Left lobe of liver (tissue), 2 donors: Measurements from ENCODE around the gene CYTH1. TPM values are rescaled to one million over a fixed set of nuclear protein-coding genes. Genes with fewer than 3 reads are reported as not detected.

Experiments
- ATAC-seq: fragments of 200-7000 bp; cut with Tn5 transposase; one replicate; pipeline ENCODE4 v1.9.1; 2020; ENCODE audit warnings: mild to moderate bottlenecking, moderate library complexity
- DNase-seq: peaks from one replicate; pipeline ENCODE4 v3.0.0-alpha.2; 2020; ENCODE audit warnings: low spot score
- total RNA-seq: library from RNA; stranded (reverse); gene quantifications from one replicate; pipeline ENCODE4 v1.2.1, GENCODE V29; 2021
- donor health status: DM: no; HTN: no; CAD: no; lungs with moderate emphysema.
- donor health status: DM: no; HTN: yes; CAD: no.

The CYTH1 gene, protein sequence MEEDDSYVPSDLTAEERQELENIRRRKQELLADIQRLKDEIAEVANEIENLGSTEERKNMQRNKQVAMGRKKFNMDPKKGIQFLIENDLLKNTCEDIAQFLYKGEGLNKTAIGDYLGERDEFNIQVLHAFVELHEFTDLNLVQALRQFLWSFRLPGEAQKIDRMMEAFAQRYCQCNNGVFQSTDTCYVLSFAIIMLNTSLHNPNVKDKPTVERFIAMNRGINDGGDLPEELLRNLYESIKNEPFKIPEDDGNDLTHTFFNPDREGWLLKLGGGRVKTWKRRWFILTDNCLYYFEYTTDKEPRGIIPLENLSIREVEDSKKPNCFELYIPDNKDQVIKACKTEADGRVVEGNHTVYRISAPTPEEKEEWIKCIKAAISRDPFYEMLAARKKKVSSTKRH
- total RNA-seq = 32.1 TPM

DNA sequence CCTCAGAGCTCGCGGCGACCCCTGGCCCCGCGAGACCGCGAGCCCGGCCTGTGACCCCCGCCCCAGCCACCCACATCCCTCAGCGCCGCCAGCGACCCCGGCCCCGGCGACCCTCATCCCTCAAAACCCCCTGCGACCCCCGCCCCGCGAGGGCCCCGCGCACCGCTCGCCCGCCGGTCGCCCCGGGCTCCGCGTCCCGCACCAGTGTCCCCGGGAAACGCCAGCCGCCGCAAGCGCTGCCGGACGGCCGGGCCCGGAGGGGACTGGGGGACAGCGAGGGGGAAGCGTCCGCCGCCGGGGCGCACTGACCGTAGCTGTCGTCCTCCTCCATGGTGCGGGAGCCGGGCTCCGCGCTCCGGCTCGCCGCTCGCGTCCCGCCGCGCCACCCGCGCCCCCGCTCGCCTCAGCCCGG is at the start of gene CYTH1:
TSS of gene CYTH1 (minus strand) at position 381 of the 412 bp plus-strand sequence. CDS start at position 331, 50 bp downstream.
- DNase-seq = peak; percentile 67
- peak; percentile 3 for ATAC-seq

DNA sequence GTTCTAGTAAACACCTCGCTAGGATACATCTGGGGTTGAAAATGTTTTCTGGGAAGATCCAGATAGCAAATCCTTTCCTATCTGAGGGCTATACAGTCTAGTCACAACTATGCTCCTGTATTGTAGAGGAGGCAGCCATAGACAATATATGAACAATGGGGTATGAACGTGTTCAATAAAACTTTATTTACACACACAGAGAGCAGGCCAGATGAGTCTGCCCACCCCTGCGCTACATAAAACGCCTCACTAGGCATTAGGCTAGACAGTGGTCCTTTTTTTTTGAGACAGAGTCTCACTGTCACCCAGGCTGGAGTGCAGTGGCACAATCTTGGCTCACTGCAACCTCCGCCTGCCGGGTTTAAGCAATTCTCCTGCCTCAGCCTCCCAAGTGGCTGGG is 47.4 kb upstream of the CYTH1 start:
- no peak for DNase-seq
- no peak for ATAC-seq

DNA sequence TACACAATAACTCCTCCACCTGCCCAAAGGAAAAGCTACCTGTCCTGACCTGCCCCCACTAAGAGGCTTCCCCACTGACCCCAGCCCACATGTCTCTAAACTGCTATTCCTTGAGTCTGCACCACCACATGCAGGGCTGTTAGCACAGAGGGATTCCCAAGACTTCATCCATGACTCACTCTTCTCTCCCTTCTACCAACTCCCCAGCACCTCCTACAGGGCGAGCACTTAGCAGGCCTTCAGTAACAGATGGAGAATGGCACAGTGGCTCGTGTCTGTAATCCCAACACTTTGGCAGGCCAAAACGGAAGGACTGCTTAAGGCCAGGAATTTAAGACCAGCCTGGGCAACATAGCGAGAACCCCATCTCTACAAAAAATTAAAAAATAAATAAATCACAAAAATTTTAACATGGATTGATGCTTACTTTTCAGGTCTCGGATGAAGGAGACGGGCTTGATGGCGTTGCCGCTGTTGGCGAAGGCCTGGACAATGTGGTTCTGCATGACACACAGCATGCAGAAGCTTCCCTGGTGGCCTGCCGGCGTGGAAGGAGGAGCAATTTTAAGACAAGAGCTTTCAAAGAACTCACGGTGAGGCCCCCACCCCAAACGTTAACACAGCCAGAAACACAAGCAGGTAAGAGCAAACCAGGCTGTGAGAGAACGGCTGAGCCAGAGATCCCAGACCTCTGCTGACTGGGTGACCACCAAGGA is 46.6 kb upstream of the CYTH1 start:
- no peak for ATAC-seq

DNA sequence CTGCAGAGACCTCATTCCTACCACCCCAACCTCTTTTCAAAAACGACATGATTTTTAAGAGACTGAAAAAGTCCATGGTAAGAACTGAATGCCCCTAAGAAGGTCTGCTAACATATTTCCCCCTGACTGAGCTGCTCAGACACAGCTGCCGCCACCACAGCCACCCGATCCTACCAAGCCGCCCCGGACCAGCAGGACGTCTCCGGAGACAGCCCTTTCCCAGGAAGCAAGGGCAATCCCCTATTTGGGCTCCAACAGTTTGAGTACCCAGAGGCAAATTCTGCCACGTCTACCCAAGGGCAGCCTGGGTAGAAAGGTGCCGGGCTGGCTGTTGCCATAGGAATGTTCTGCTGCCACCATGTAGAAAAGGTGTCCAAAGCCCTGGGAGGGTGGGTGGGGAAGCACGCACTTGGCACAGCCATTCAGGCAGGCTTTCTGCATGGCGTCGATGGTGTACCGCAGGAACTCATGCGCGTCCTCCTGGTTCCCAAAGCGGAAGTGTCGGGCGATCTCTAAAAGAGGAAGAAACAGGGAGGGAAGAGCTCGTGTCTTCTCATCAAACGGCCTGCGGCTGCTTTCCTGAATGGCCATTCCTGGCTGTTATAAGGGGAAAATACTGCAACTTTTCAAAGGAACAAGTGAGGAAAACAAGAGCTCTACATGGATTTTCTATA is 44.9 kb upstream of the CYTH1 start:
- ATAC-seq = no peak
- DNase-seq = no peak

More for the DNA sequence above, 46.6 kb upstream of the CYTH1 start:
- no peak for DNase-seq

DNA sequence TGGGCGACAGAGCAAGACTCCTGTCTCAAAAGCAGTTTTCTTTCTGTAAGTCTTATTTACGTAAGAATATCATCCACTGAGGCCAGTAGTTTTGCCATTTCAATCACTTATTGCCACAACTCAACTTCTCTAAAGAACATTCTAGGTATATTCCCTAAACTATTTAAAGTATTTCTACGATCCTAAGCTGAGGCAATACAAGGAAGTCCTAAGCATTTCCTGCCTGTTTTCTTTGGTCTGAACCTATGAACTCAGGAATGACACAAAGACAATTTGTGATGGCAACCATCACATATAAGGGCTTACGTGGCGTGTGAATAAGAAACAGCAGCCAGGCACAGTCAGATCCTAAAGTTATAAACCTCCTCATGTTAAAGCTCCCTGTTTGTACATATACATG is 44.3 kb upstream of the CYTH1 start:
- DNase-seq (no peak), ATAC-seq (no peak)

DNA sequence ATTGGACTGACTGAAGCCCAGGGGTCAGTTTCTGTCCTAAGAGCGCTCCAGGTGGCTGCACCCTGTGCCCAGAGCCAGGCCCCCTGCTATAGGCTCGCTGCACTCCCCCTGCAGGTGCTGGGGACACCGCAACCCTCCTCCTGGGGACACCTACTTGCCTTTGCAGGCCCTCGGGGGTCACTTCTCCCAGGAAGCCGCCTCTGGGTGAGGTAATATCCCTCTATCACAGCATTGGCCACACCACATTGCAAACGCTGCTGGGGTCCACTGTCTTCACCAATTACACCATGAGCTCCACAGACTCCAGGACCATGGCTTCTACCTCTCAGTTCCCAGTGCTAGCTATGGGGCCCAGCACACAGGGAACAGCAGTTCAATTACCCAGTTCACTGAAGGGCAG is 43.6 kb upstream of the CYTH1 start:
- ATAC-seq = no peak
- no peak for DNase-seq

DNA sequence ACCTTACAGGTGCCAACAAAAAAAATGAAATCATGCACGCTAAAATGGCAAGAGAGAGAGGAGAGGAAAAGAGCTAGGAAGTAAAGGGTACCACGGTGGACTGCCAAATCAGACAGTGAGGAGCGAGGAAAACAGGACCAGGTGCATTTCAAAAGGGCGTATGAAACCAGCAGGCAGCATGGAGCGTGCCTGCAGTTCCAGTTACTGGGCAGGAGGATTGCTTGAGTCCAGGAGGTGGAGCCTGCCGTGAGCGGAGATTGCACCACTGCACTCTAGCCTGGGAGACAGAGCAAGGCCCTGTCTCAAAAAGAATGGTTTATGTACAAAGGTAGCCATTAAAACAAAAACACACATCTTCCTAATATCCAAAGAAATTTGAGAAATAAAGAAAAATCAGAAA is 42.2 kb upstream of the CYTH1 start:
- no peak for DNase-seq
- no peak for ATAC-seq

DNA sequence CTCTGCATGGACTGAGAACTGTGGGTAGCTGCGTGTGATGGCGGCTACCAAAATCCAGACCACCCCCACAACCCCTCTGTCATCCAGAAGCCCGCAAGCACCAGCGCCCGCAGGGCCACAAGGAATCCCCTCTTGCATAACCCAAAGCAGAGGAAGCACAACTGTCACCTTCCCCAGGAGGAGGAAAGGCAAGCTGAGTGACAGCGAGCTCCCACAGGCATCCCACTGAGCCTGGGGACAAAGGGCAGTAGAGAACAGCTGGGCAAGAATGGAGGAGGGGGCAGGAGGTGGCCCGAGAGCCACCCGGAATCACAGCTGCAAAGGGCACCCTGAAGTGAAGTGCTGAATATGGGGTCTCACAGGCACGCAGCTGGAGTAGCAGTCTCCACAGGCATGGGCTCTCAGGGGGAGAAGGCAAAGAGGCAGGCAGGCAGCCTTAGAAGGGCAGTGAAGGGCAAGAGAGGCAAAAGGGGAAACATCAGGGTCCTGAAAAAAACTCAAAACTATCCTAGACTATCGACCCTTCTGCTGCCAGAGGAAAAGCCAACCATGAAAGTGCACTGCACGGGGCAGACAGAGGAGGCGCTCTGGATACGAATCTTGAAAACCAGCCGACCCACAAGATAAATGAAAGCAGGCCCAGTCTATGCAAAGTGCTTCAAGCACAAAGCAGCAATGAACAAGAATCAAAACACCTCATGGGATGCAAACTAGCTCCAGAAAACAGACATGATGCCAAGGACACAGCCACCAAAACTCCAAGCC is 41.4 kb upstream of the CYTH1 start:
- ATAC-seq (no peak), DNase-seq (no peak)

DNA sequence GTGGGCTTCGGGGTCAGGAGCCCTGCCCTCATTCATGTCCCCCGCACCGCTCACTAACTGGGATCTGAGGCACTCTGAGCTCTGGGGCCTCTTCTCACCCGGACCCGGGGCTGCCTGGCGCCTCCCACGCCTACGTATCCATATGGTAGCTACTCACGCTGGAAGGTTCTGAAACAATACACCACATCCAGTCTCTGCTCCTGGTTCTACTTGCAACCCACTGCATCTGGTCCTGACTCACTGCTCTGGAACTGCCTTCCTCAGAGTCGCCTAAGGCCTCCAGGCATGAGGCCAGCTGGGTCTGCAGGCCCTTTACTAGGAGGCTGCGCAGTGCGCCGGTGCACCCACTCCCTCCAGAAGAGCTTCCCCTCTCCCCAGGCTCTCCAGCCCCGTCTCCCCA is 40.5 kb upstream of the CYTH1 start:
- DNase-seq (no peak), ATAC-seq (no peak)

DNA sequence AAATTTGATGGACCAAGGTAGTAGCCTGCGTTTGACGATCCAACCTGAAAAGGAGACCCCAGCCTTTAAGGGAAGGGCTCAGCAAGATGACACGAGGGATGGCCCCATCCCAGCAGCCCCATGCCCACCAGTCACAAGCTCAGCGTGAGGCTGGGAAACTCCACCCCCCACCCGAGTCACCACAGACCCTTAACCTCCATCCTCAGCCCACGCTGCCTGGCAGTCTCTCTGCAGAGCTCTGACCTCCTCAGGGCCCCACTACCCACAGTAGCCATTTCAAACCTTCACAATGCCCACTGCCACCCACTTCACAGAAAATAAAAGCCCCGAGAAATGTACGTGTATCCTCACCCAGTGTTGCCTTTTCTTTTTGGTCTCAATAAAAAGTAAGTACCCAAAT is 39.9 kb upstream of the CYTH1 start:
- ATAC-seq (no peak), DNase-seq (no peak)

DNA sequence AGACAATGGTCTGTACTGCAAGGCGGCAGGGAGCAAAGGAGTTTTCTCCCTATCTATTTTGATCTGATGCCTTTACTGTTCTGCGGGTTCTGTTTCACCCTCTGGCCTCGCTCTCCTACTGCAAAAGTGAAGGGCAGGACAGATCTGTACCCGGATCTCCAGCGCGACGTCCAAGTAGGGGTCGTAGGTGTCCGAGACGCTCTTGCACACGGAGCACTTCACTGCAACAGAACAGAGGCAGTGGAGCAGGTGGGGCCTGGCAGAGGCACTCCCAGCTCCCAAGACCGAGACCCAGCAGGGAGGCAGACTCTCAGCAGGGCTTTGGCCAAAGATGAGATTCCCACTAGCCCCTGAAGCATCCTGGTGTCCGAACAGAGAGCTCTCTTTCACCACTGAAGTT is 38.8 kb upstream of the CYTH1 start:
- DNase-seq = no peak
- no peak for ATAC-seq

DNA sequence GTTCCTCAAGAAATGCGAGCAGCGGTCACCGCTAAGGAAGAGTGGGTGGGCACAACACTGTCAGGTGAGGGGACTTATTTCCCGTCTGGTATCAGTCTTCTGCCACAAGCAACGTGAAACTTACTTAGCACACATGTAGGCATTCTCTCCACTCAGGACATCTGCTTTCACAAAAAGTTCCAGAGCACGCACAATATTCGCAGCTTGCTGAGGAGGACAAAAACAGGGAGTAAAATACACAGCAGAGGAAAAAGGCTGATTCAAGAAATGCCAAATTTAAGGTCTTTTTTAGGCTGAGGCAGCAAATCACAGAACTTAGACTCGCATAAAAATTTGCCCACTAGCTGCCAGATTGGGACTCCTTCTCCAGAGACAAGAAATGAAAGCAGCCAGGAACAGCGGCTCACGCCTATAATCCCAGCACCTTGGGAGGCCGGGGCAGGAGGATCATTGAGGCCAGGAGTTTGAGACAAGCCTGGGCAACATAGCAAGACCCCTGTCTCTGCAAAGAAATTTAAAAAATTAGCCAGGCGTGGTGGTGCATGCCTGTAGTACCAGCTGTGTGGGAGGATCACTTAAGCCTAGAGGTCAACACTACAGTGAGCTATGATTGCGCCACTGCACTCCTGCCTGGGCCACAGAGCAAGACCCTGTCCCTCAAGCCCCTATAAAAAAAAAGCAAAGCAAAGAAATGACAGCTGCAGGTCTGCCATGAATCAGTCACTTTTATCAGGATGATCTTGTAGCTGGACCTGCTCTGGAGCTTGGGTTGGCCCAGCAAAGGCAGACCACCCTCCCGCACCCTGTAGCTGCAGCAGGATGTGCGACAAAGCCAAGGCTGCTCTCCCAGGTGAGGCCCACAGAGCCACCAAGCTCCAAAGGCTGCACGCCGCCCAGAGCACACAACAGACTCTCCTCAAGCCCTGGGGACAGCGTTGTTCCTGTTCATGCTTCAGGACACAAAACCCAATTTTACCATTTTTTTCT is 38.0 kb upstream of the CYTH1 start:
- DNase-seq (no peak), ATAC-seq (no peak)

DNA sequence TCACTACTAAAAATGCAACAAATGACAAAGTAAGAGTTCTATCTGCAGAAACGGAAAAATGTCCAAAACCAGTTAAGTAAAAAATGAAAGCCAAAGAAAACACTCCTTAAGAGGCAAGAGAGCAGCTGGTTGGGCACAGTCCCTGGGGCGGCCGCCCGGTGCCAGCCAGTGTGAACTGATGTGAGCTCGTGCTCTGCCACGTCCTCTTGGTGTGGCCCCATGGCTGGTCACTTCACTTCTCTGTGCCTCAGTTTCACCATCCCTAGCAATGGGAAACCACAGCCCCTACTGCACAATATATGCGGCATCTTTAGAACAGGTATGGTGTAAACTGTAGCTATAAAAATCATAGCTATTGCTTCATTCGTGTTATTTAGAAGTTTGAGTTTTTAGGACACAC is 37.3 kb upstream of the CYTH1 start:
- ATAC-seq = no peak
- no peak for DNase-seq

DNA sequence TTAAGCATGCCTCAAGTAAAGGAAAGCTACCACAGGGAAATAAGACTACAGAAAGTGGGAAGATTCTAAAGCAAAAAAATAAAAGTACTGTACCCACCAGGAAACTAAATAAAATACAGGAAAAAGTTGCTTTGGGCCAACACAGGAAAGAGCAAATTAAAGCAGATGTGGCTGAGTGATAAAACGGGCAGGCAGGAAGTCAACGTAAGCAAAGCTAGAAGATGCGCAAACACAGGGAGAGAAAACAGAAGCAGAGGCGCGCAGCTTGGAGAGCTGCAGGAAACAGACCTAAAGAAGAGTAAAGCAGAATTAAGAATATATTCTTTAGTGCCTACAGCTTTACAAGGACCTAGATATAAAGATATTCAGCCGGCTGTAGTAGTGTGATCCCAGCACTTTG is 36.9 kb upstream of the CYTH1 start:
- ATAC-seq (peak; percentile 40), DNase-seq (no peak)

DNA sequence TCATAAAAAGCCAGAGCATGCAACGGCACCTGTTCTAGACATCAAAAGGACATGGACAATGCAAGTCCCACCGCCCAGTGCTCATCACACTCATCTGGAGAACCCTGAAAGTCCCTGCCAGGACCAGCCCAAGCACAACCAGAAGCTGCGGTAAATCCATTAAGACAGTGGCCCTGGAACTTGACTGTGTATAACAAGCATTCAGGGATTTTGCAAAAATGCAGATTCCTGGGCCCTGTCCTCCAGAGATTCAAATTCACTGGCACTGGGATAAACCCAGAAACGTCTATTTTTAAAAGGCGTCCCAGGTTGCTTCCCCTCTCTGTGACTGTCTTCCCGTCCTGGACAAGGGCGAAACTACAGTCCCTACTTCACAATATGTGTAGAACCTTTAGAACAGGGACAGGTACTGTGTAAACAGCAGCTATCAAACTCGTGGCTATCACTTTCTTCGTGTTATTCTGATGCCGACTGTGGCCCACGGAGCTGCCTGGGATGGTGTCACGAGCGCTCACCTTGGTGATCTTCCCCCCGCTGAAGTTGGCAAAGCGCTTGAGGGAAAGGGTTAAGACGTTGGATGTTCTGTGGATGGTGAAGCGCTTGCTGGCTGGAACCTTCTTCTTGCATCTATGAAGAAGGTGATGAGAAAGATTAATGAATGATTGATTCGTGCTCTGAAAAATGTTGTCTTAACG is 36.2 kb upstream of the CYTH1 start:
- ATAC-seq (no peak), DNase-seq (no peak)

DNA sequence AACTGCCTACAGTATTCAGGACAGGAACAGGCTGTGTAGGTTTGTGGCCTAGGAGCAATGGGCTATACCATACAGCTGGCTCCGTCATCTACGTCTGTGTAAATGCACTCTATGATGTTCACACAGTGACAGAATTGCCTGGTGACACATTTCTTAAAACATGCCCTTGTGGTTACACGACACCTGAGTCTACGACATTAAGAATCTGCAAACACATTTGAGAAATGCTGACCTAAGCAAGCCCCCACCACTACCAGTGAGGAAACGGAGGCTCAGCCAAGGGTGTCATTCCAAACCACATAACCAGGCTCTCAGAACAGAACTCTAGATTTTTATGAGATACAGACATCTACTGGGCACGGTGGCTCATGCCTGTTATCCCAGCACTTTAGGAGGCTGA is 35.0 kb upstream of the CYTH1 start:
- ATAC-seq = no peak

DNA sequence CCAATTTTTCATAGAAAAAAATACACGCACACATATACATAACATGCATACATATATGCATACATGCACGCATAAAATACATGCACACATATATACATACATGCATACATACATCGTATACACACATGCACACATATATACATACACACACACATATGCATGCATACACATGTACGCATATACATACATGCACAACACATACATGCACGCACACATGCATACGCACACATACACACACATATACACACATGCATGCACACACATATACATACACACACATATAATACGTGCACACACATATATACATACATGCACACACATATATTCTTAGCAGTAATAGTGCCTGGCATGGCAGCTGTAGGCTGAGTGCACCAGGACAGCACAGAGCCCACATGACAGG is 33.6 kb upstream of the CYTH1 start:
- ATAC-seq = no peak

More for the DNA sequence above, 35.0 kb upstream of the CYTH1 start:
- no peak for DNase-seq

DNA sequence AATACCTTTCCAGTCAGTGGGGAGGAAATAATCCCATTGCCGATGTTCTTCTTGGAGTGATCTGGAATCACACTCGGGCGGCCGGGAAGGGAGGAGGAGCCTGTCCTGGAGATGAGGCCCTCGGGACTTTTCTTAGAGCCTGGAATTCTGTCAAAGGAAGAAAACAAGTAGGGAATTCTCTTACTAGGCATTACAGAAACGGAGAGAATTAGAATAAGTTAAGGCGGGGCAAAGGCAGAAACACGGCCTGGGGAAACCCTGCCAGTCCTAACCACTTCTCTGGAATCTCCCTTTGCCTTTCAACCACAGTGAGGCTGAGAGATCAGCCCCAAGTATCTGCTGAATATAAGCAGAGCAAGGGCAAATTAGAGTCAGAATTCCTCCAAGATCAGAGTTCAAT is 30.8 kb upstream of the CYTH1 start:
- DNase-seq = no peak
- no peak for ATAC-seq

More for the DNA sequence above, 33.6 kb upstream of the CYTH1 start:
- DNase-seq = no peak

DNA sequence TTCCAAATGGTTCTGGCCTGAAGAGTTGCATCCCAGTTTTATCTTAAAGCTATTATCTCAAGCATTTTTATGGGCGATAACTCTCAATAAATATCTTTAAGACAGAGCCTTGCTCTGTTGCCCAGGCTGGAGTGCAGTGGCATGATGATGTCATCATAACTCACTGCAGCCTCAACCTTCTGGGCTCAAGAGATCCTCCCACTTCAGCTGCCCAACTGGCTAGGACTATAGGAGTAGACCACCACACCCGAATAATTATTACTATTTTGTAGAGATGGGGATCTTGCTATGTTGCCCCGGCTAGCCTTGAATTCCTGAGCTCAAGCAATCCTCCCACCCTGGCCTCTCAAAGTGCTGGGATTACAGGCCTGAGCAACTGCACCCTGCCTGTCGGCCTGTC is 26.1 kb upstream of the CYTH1 start:
- DNase-seq = no peak
- ATAC-seq = no peak
